Muscle of leg (tissue), 11 donors: ENCODE measurements around the gene NSD1. TPM values are rescaled to one million over a fixed set of nuclear protein-coding genes. Genes with fewer than 3 reads are reported as not detected.

Source experiments
- DNase-seq: peaks from one replicate; pipeline ENCODE4 v3.0.0; 2013
- H3K27ac ChIP-seq: one replicate; pipeline ENCODE4 v1.5.1; 2013; ENCODE audit warnings: mild to moderate bottlenecking, low read length, control low read depth
- H3K27me3 ChIP-seq: one replicate; pipeline ENCODE4 v1.6.1; 2013; ENCODE audit warnings: low read length; ENCODE audit not compliant: control insufficient read depth, insufficient read depth
- H3K36me3 ChIP-seq: one replicate; pipeline ENCODE4 v1.6.1; 2013; ENCODE audit warnings: low read length; ENCODE audit not compliant: control insufficient read depth, insufficient read depth
- H3K4me1 ChIP-seq: one replicate; pipeline ENCODE4 v1.6.1; 2013; ENCODE audit warnings: low read length; ENCODE audit not compliant: control insufficient read depth, insufficient read depth
- H3K4me3 ChIP-seq: one replicate; pipeline ENCODE4 v1.5.1; 2013; ENCODE audit warnings: low read length, control low read depth
- H3K9me3 ChIP-seq: replicated peaks from 2 replicates; pipeline ENCODE4 v1.6.1; 2013; ENCODE audit warnings: low read depth, low read length; ENCODE audit not compliant: control insufficient read depth
- WGBS: methylation state at CpG from one replicate; pipeline ENCODE4 v1.1.5; 2013; ENCODE audit warnings: missing lambda C conversion rate; ENCODE audit not compliant: insufficient coverage; 5-methylcytosine and 5-hydroxymethylcytosine counted together
- polyA plus RNA-seq, 8 donors: library from polyadenylated mRNA; unstranded; fragments of 120-200 nt; gene quantifications; one replicate each; pipeline versions ENCODE4 v1.2.1 to v1.2.3, GENCODE V29; 2013; ENCODE audit warnings: inconsistent platforms in 1 of 8, low replicate concordance in 1 of 8; ENCODE audit not compliant: insufficient read length in 8 of 8, insufficient read depth in 1 of 8
- total RNA-seq: library from RNA; stranded (reverse); fragments of 120-200 nt; gene quantifications from one replicate; pipeline ENCODE4 v1.2.4, GENCODE V29; 2013

The NSD1 gene
- total and polyA plus RNA-seq, 9 donors, result 28.2 to 63.6 (median 43.6) TPM

GRCh38 chr5:177327539-177328522 lies 194.3 kb downstream of the NSD1 start:
- Histone ChIP-seq H3K4me3 (no peak overlapping the region), H3K36me3 (peaks cover 31% of the 10 kb centered on the region), H3K27me3 (no peaks in the 10 kb centered on the region), H3K27ac (peak overlapping the region; percentile 65), H3K9me3 (no peaks in the 10 kb centered on the region), H3K4me1 (no peaks in the 10 kb centered on the region)
- DNase-seq, result peak; percentile 88
- WGBS, result 69% methylated on average over 21 of the region's 28 CpGs

- Histone ChIP-seq H3K4me3 (no peak overlapping the region), H3K36me3 (peaks cover 39% of the 10 kb centered on the region), H3K9me3 (no peaks in the 10 kb centered on the region), H3K27me3 (no peaks in the 10 kb centered on the region), H3K4me1 (no peaks in the 10 kb centered on the region), H3K27ac (no peak overlapping the region)
- no peak for DNase-seq
- 90% methylated on average over 6 of the region's 19 CpGs for WGBS
These were observed 195.1 kb downstream of the NSD1 start for GRCh38 chr5:177328545-177329231.

GRCh38 chr5:177329883-177330282 lies 196.3 kb downstream of the NSD1 start:
- no peaks in the 10 kb centered on the region for H3K27me3 ChIP-seq
- 83% methylated on average over 6 of the region's 6 CpGs for WGBS
- no peaks in the 10 kb centered on the region for H3K9me3 ChIP-seq
- H3K4me1 ChIP-seq, result no peaks in the 10 kb centered on the region
- no peak overlapping the region for H3K4me3 ChIP-seq
- peaks cover 51% of the 10 kb centered on the region for H3K36me3 ChIP-seq
- no peak overlapping the region for H3K27ac ChIP-seq
- DNase-seq, result no peak

- WGBS, result 81% methylated on average over 25 of the region's 27 CpGs
- H3K4me3 ChIP-seq, result no peak overlapping the region
- no peaks in the 10 kb centered on the region for H3K27me3 ChIP-seq
- H3K4me1 ChIP-seq, result no peaks in the 10 kb centered on the region
- no peak for DNase-seq
- no peak overlapping the region for H3K27ac ChIP-seq
- peaks cover 64% of the 10 kb centered on the region for H3K36me3 ChIP-seq
- H3K9me3 ChIP-seq, result no peaks in the 10 kb centered on the region
These were observed 197.6 kb downstream of the NSD1 start for GRCh38 chr5:177330991-177331842.

GRCh38 chr5:177332031-177332895 lies 198.7 kb downstream of the NSD1 start:
- H3K4me3 ChIP-seq, result no peak overlapping the region
- no peaks in the 10 kb centered on the region for H3K4me1 ChIP-seq
- no peak overlapping the region for H3K27ac ChIP-seq
- no peaks in the 10 kb centered on the region for H3K9me3 ChIP-seq
- peaks cover 75% of the 10 kb centered on the region for H3K36me3 ChIP-seq
- no peaks in the 10 kb centered on the region for H3K27me3 ChIP-seq
- no peak for DNase-seq
- 80% methylated on average over 29 of the region's 35 CpGs for WGBS

- Histone ChIP-seq H3K27ac (no peak overlapping the region), H3K4me1 (no peaks in the 10 kb centered on the region), H3K4me3 (no peak overlapping the region), H3K9me3 (no peaks in the 10 kb centered on the region), H3K27me3 (no peaks in the 10 kb centered on the region), H3K36me3 (peaks cover 81% of the 10 kb centered on the region)
- WGBS, result 90% methylated on average over 11 of the region's 13 CpGs
- no peak for DNase-seq
These were observed 199.3 kb downstream of the NSD1 start for GRCh38 chr5:177332896-177333260.

GRCh38 chr5:177333420-177334154 lies 200.0 kb downstream of the NSD1 start:
- no peaks in the 10 kb centered on the region for H3K4me1 ChIP-seq
- H3K27me3 ChIP-seq, result no peaks in the 10 kb centered on the region
- no peak overlapping the region for H3K27ac ChIP-seq
- H3K4me3 ChIP-seq, result no peak overlapping the region
- WGBS, result 85% methylated on average over 14 of the region's 16 CpGs
- H3K36me3 ChIP-seq, result peaks cover 87% of the 10 kb centered on the region
- DNase-seq, result no peak
- H3K9me3 ChIP-seq, result no peaks in the 10 kb centered on the region

- 79% methylated on average over 12 of the region's 15 CpGs for WGBS
- no peak overlapping the region for H3K27ac ChIP-seq
- H3K4me1 ChIP-seq, result no peaks in the 10 kb centered on the region
- H3K36me3 ChIP-seq, result peaks cover 93% of the 10 kb centered on the region
- no peak for DNase-seq
- no peak overlapping the region for H3K4me3 ChIP-seq
- no peaks in the 10 kb centered on the region for H3K9me3 ChIP-seq
- H3K27me3 ChIP-seq, result no peaks in the 10 kb centered on the region
These were observed 200.6 kb downstream of the NSD1 start for GRCh38 chr5:177334155-177334551.
